ENCODE measurements around the gene CLEC3B.

CLEC3B gene

GRCh38 chr3:45029661-45030060 lies 3.6 kb downstream of the CLEC3B start:
- no peak for TF ChIP-seq CTCF (IDR thresholded peaks at IDR 0.05)

GRCh38 chr3:45031531-45031930 lies 5.4 kb downstream of the CLEC3B start:
- TF ChIP-seq CTCF (IDR thresholded peaks at IDR 0.05): no peak

- TF ChIP-seq CTCF (IDR thresholded peaks at IDR 0.05): no peak
Measured at GRCh38 chr3:45032113-45032512, 6.0 kb downstream of the CLEC3B start.

- no peak for TF ChIP-seq CTCF (IDR thresholded peaks at IDR 0.05)
Measured at GRCh38 chr3:45033791-45034190, 7.7 kb downstream of the CLEC3B start.

- no peak for TF ChIP-seq CTCF (IDR thresholded peaks at IDR 0.05)
Measured at GRCh38 chr3:45034612-45035252, 8.6 kb downstream of the CLEC3B start.

GRCh38 chr3:45035441-45036301 lies 9.6 kb downstream of the CLEC3B start:
- TF ChIP-seq CTCF (IDR thresholded peaks at IDR 0.05): no peak

GRCh38 chr3:45037720-45038455 lies 11.8 kb downstream of the CLEC3B start:
- TF ChIP-seq CTCF (IDR thresholded peaks at IDR 0.05): peak; percentile 98
